ENCODE data around the gene ESPNL.

ESPNL gene

GRCh38 chr2:238171575-238172187, 71.5 kb downstream of the ESPNL start:
- ATAC-seq = no peak

DNA sequence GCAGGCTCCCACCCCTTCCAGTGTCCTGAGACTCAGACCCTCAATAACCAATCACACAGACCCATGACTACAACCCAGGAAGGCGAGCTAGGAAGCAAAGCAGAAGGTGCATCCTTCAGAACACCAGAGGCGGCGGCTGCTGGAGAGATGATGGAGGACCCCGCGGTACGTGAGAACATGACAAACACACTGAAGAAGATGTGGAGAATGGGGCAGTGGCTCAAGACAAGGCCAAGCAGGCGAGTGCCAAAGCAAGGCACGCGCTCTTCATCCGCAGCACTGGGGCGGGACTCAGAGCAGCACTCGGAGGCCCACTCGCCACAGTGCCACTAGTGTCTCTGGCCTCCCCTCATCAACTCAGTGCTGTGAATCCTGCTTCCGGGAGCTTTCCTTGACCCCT, 72.3 kb downstream of the ESPNL start:
- DNase-seq (no peak), ATAC-seq (no peak)

More at GRCh38 chr2:238171575-238172187, 71.5 kb downstream of the ESPNL start:
- DNase-seq = no peak

- ATAC-seq = no peak
Observed at GRCh38 chr2:238173692-238174091, 73.6 kb downstream of the ESPNL start.

DNA sequence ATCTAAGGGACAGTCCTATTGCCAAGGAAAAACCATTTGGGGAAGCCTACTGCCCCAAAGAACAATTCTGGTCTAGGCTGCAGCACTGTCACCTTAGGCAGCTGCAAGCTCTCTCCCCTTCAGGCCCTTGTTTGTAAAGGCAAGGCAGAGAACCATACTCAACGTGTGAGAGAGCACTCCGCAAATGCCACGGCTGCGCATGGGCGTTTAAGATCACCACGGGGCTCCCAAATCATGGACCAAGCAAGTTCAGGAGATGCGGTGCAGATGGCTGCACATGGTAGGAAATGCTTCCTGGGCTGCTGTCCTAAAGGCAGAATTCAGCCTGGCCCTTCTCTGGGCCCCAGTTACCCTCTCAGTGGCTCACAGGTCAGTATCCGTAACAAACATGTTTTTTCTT, 74.2 kb downstream of the ESPNL start:
- DNase-seq (no peak), ATAC-seq (no peak)

More at GRCh38 chr2:238173692-238174091, 73.6 kb downstream of the ESPNL start:
- no peak for DNase-seq

DNA sequence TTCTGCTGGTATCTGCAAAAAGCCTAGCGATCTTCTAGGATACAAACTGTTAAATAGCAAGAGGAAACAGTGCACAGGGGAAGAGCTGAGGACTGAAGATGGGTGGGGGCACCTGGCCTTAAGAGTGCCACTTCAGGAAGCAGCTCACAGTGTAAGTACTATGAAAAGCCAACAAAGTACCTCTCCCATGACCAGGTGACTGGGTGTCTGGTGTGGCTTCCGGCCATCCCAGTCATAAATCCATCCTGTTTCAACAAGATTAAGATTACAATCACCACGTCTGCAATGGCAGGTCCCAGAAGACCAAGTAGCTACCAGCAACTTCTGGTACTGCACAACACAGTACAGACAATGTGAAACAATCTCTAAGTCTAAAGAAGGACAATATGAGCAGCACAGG, 74.6 kb downstream of the ESPNL start:
- ATAC-seq = no peak
- DNase-seq = no peak

- DNase-seq (no peak), ATAC-seq (no peak)
Observed at GRCh38 chr2:238176613-238177012, 76.5 kb downstream of the ESPNL start.

DNA sequence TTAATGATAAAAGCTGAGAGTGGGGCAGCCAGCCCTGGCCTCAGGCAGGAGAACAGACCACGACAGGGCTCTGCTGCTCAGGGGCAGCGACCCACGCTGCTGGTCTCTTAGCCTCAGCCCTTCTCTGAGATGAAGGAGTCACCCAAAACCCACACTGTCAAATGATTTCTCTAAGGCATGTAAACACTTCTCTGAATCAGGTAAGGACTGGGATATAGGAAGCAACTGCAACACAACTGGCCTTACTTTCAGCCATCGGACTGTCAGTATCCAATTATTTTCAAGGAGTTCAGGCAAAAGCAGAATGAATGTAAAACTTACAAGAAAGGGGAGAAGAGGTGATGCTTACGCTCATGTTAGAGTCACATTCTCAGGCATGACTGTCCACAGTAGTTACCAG, 80.4 kb downstream of the ESPNL start:
- ATAC-seq = no peak
- no peak for DNase-seq

GRCh38 chr2:238182362-238182761, 82.2 kb downstream of the ESPNL start:
- ATAC-seq (no peak), DNase-seq (no peak)

Measured in stimulated activated naive CD8-positive, alpha-beta T cell treated with anti-CD3 and anti-CD28 coated beads, Interleukin-15, Interleukin-2, amounts not matched to agents 100 U/mL and 50 U/mL, for 24 hours (primary cell).